ENCODE results near the gene MGAT4A.
"Not testable (repeated sequence)": the region's sequence is repeated elsewhere in the genome, so short reads cannot be mapped to it uniquely, and the experiment has no call there.

MGAT4A gene

DNA sequence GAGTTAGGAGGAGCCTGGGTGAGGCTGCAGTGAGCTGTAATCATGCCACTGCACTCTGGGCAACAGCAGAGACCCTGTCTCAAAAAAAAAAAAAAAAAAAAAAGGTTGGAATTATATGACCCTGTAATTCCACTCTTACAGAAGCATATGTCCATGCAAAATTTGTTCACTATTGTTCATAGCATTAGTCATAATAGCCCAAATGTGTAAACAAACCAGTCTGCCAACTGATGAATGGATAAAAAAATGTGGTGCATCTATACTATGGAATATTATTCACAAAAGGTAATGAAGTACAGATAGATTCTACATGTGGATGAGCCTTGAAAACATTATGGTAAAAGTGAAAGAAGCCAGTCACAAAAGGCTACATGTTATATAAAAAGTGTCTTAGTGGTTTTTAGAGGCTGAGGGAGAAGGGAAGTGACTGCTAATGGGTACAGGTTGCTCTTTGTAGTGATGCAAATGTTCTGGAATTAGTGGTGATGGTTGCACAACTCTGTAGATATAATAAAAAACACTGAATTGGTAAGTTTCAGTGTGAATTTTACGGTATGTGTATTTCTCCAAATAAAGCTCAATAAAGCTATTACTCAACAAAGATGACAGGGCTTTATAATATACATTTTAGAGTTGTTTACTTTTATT, 132.0 kb downstream of the MGAT4A start:
- DNase-seq = no peak

DNA sequence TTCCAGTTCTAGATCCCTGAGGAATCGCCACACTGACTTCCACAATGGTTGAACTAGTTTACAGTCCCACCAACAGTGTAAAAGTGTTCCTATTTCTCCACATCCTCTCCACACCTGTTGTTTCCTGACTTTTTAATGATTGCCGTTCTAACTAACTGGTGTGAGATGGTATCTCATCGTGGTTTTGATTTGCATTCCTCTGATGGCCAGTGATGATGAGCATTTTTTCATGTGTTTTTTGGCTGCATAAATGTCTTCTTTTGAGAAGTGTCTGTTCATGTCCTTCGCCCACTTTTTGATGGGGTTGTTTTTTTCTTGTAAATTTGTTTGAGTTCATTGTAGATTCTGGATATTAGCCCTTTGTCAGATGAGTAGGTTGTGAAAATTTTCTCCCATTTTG, 136.3 kb downstream of the MGAT4A start:
- DNase-seq = not testable (repeated sequence)

- DNase-seq = no peak
These were observed 138.4 kb downstream of the MGAT4A start for GRCh38 chr2:98592565-98592964.

- no peak for DNase-seq
These were observed 141.4 kb downstream of the MGAT4A start for GRCh38 chr2:98589489-98589888.

- DNase-seq = no peak
These were observed 142.0 kb downstream of the MGAT4A start for GRCh38 chr2:98588880-98589431.

- no peak for DNase-seq
These were observed 144.3 kb downstream of the MGAT4A start for GRCh38 chr2:98586551-98587140.

DNA sequence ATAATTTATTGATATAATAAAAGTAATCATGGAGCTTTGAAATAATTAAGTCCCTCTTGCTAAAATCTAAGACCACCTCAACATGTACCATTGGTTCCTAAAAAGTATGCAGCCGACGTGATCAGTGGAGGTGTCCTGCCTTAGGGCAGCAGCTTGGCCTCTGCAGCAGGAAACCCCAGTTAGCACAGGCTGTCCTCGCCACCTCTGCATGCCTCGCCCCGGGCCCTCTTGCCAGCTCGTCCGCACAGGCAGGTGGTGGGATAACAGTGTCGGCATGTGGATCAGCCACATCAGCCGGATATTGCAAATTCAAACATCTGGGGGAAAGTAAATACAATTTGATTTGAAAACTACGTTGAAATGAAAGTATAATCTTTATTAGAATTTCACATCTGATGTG, 145.5 kb downstream of the MGAT4A start:
- DNase-seq = no peak

GRCh38 chr2:98583816-98584618, 146.9 kb downstream of the MGAT4A start:
- DNase-seq = no peak

GRCh38 chr2:98583276-98583675, 147.7 kb downstream of the MGAT4A start:
- DNase-seq = no peak

DNA sequence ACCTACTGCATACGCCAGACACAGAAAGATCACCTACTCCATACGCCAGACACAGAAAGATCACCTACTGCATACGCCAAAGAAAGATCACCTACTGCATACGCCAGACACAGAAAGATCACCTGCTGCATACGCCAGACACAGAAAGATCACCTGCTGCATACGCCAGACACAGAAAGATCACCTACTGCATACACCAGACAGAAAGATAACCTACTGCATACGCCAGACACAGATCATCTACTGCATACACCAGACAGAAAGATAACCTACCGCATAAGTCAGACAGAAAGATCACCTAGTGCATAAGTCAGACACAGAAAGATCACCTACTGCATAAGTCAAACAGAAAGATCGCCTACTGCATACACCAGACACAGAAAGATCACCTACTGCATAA, 148.4 kb downstream of the MGAT4A start:
- no peak for DNase-seq

- DNase-seq = no peak
These were observed 150.2 kb downstream of the MGAT4A start for GRCh38 chr2:98580656-98581284.

GRCh38 chr2:98579926-98580325, 151.0 kb downstream of the MGAT4A start:
- DNase-seq = no peak

DNA sequence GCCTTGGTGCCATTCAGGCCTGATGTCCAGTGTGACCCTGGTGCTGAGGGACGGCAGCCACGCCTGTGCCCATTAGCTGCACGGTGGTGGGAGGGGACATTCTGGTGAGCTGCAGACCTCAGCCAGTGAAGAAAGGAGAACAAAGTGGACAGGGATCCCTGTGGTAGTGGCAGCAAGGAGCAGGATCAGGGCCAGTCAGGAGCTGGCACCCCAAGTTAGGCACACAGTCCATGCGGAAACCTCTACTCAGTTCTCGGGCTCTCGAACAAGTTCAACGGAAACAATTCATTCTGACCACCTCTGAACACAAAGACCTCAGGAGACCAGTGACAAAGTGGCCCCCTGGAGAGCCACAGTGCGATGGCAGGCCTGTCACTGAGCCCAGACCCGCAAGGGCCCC, 152.7 kb downstream of the MGAT4A start:
- DNase-seq = no peak

DNA sequence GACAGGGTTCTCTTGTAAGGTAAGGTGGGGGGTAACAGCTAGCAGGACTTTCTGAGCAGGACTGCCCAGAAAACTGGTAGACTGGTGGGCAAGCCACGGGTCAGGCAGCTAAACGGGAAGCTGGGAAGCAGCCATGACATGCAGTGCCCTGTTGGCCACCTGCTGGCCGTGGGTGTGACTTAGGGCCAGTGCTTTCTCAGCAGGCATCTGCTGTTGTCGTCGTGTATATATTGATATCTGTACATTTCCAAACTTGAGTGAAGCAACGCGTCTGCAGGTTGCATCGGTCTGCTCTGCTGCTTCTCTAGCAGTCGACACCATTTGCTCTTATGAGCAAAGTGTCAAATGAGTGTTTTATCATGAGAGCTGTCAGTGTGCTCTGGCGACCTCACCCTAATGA, 153.6 kb downstream of the MGAT4A start:
- no peak for DNase-seq

- no peak for DNase-seq
These were observed 154.1 kb downstream of the MGAT4A start for GRCh38 chr2:98576666-98577312.

- no peak for DNase-seq
These were observed 157.5 kb downstream of the MGAT4A start for GRCh38 chr2:98573426-98573825.

DNA sequence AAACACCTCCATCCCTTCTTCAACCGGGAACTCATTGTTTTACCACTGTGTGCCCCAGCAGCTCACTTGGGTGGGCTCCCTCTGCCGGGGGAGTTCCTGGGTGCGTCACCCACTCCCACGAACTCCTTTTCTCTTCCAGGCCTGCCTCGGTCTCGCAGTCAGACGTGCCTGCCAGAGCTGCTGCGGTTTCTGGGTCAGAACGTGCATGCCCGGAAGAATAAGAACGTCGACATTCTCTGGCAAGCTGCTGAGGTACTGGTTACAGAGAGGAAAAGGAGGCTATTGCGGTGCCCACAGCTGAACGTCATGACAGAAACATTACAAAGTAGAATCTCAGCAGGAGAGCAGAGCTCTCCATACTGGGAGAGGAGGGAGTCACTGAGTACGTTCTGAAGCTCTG, 158.3 kb downstream of the MGAT4A start:
- DNase-seq = no peak

- no peak for DNase-seq
These were observed 158.7 kb downstream of the MGAT4A start for GRCh38 chr2:98572211-98572610.

DNA sequence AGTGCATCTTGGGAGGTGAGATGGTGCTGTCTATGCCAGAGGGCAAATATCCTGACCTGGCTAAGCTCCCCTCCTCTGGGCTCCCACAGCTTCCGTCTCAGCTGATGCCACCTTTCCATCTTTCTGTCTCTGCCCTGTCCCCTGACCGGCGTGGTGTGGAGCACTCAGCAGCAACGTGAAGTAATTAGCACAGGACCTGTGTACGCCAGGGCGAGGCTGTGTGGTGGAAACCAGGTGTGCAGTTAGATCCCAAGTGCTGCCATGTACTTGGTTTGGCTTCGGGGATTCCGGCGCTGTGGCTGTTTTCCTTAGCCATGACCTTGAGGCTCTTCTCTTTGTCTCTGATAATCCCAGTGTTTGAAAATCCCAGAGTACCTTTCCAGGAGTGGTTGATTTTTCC, 159.1 kb downstream of the MGAT4A start:
- no peak for DNase-seq

GRCh38 chr2:98571121-98571701, 159.7 kb downstream of the MGAT4A start:
- DNase-seq = no peak

GRCh38 chr2:98570356-98570755, 160.6 kb downstream of the MGAT4A start:
- DNase-seq = no peak

- DNase-seq = no peak
These were observed 161.0 kb downstream of the MGAT4A start for GRCh38 chr2:98569915-98570314.

Data from CD4-positive, alpha-beta T cell treated with Interleukin-4 for 4 hours (primary cell).